ENCODE data around the gene B3GALT2.
"Not testable (repeated sequence)": the region's sequence is repeated elsewhere in the genome, so short reads cannot be mapped to it uniquely, and the experiment has no call there.

B3GALT2 gene, protein sequence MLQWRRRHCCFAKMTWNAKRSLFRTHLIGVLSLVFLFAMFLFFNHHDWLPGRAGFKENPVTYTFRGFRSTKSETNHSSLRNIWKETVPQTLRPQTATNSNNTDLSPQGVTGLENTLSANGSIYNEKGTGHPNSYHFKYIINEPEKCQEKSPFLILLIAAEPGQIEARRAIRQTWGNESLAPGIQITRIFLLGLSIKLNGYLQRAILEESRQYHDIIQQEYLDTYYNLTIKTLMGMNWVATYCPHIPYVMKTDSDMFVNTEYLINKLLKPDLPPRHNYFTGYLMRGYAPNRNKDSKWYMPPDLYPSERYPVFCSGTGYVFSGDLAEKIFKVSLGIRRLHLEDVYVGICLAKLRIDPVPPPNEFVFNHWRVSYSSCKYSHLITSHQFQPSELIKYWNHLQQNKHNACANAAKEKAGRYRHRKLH

DNA sequence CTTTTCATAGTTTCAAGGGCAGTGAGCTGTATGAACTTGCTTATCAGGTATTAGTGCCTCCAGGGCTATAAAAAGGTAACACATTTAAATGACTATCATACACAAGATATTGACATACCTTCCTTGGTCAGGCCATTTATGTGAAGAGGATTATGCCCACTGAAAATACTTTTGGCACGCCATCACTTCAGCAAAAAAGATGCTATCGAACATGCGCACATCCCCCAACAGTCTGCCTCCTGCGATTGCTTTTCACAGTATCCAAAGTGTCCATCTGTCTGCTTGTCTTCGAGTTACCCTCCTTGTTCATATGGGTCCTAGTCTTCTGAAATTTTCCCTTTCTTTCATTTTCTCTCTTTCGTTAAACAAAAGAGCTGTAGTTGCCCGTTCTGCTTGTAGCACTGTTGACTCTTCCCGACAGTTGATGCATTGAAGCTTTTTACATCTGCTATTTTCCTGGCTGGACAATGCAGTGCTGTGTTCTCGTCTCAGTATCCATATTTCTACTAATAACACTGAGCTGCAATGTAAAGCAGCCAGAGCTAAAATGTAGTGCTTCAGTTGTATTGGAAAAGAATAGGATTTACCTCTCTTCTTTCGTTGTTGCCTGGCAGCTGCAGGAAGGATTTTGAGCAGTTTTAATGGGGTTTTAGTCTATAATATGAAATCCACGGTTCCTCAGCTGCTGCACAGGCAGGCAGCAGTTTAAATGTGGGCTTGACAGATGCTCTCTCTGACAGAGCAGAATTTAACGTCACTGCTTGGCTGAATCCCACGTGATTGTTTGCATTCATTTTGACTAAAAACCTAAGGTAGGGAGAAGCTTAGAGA lies at the start of gene B3GALT2:
Gene B3GALT2, minus strand, starts transcription at position 713 of the 831 bp plus-strand sequence. CDS start 5,051 bp downstream, outside the sequence.
- DNase-seq: peak; percentile 90

DNA sequence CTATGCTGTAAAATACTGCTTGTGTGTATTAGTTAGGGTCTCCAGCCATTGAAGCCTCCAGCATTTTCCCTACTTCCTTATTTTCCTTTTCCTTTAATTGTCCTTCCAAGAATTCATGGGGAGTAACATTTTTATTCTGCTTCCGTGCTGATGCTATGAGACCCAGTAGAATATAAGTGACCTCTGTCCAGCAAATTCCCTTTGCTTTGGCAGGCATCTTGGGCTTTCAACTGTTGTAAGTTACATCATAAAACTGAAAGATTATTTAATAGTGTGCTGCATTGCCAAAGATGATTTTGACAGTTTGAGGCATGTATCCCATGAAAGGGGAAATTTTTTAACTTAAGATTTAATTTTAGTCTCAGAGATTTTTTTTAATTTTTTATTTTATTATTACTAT lies 48.1 kb upstream of the B3GALT2 start:
- no peak for DNase-seq

DNA sequence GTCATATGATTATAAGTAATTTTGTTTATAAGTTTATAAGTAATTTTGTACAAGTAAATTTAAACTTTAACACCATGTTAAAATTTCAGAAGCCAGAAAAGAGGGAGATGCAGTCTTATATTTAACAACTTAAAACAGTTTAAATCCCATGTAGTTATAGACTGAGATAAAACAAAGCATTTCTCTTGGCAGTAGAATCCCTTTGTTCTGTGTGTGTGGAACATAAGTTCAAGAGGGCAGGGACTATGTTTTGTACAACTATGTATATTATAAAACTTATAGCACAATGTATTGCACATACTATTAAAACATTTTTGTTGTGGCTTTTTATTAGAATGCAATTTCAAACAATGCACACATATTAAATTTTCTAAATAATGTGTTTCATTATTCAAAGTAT lies 44.7 kb upstream of the B3GALT2 start:
- not testable (repeated sequence) for DNase-seq

DNA sequence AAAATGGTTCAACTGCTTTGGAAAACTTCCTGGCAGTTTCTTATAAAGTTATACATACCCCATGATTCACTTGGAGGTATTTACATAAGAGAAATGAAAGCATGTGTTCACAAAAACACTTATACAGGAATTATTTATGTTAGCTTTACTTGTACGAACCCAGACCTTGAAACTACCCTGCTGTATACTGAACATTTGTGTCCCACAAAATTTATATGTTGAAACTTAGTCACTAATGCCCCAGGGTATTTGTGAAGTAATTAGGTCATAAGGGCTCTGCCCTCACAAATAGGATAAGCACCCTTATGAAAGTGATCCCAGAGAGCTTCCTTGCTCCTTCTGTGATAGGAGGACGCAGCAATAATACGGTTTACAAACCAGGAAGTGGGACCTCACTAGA lies 42.7 kb upstream of the B3GALT2 start:
- DNase-seq: no peak

DNA sequence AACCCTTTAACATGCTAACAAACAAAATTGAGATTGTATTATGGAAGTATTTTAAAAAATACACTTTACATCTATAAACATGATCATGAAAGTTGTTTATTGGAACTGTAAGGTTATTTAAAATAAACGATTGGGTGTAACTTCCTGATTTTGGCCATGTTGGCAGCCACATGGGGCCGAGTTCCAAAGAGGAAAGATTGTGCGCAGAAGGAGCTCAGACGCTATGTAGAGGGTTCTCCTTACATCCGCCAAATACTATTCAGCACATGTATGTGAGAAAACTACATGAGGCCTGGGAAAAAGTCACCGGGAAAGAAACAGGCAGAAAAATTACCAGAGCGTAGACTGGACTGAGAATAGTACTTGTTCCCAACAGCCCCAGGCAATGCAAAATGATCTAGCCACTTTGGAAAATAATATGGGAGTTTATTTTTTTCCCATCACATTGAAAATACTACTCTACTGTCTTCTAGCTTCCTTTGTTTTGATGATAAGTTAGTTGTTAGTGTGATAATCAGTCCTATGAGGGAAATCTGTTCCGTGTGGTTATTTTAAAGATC lies 35.7 kb upstream of the B3GALT2 start:
- peak; percentile 30 for DNase-seq

DNA sequence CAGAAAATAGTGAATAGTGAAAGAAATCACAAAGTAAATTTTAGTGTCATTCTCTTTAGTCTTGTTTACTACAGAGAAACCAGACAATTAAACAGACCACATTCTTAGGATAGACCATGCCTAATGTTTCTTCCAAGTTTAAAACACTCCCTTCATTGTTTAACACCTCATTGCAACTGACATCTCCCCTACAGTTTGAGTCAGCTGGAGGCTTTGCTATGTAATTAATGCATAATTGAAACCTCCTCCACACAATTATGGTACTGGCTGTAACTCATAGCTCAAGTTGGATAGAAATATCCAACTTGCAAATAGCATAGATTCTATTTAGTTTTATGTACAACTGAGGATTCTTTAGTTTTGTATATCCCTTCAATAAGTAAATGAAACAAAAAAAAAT lies 35.2 kb upstream of the B3GALT2 start:
- DNase-seq: peak; percentile 53

DNA sequence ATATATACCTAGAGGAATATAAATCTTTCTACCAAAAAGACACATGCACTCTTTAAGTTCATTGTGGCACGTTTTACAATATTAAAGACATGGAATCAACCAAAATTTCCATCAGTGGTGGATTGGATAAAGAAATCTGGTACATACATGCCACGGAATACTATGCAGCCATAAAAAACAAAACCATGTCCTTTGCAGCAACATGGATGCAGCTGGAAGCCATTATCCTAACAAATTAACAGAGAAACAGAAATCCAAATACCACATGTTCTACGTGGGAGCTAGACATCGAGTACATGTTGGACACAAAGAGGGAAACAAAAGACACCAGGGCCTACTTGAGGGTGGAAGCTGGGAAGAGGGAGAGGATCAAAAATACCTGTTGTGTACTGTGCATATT lies 33.0 kb upstream of the B3GALT2 start:
- DNase-seq: no peak

DNA sequence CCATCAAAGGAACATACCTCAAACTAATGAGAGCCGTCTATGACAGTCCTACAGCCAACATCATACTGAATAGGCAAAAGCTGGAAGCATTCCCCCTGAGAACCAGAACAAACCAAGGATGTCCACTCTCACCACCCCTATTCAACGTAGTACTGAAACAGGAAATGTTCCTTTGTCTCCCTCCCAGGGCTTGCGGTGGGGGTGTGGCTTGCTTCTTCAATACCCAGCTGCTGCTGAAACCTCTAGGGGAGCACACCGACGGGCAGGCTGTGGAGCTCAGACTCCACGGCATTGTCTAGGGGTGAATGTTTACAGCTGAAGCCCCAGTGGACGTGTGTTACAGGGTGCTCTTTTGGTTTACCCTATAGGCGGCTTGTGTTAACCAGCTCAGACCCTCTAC lies 30.5 kb upstream of the B3GALT2 start:
- DNase-seq: no peak

DNA sequence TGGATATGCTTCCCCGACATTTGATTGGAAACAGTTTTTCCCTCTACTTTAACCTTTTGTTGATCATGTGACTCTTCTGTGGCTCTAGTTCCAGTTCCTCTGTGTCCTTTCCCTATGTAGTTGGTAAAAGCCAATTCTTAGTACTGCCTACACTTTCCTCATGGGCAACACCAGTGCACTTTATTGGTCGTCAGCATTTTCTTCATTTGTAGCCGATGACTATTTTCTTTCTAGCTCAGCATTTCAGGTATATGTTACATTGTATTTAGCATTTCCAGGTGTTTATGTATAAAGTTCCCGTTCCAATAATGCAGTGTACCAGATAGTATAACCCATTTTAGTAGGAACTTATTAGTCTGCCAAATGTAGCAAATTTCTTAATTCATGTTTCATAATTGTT lies 27.6 kb upstream of the B3GALT2 start:
- DNase-seq: no peak

DNA sequence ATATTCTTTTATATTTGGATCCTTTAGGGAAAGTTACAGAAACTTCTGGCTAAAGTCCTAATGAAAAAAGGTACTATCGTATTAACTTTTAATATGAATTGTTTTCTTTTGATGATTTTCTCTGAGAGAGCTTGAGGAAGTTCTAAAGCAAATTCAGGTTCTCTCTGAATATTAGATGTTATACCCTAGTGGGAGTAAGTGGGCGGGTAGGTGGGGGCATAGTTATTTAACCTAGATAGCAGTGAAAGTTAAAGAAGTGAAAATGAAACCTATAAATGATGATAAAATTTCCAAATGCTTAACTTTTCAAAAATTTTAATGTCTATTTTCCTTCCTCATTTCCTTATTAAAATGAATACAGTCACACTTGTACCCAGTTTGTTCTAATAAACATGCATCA lies 26.2 kb upstream of the B3GALT2 start:
- DNase-seq: no peak

DNA sequence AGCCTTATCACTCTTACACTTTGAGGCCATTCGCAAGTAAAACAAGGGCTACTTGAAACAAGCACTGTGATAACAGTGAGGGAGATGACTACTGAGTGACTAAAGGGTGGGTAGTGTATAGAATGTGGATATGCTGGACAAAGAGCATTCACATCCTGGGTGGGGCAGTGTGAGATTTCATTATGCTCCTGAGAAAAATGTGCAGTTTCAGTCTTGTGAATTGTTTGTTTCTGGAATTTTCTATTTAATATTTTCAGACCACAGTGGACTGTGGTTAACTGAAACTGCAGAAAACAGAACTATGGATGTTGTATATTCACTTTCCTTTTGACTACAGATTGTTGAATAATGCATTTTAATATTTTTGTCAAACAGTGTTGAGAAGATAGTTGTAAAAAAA lies 25.1 kb upstream of the B3GALT2 start:
- DNase-seq: no peak

DNA sequence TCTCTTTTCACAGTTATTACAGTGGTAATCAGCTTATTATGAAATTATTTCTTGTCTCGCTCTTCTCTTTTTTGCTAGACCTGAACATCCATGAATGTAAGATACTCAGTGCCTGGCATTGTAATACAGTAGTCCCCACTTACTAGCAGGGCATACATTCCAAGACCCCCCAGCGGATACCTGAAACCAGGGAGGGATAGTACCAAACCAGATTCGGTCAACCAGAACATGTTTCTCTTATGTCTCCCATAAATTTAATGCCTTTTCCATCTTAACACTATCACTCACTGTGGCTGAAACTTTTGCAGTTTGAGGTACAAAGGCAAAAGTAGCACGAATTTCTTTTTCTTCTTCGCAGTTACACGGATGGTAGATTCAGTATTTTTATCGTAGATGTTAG lies 24.6 kb upstream of the B3GALT2 start:
- DNase-seq: no peak

DNA sequence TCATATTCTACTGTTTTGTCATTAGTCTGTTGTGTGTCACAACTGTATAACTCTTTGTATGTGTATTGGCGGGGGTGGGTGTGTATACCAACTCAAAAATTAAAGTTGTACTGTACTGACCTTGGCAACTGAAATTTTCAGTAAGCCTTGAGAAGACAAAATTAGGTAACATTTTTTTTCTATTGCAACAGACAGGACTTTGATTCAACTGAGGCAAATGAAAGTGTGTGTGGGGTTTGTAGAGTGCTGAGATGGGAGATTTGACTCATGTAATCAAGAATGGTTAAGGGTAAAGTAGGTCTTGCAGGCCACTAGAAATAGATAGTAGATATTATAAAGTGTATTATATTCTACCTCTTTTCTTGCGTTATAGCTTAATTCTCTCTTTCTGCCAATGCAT lies 14.6 kb upstream of the B3GALT2 start:
- no peak for DNase-seq

DNA sequence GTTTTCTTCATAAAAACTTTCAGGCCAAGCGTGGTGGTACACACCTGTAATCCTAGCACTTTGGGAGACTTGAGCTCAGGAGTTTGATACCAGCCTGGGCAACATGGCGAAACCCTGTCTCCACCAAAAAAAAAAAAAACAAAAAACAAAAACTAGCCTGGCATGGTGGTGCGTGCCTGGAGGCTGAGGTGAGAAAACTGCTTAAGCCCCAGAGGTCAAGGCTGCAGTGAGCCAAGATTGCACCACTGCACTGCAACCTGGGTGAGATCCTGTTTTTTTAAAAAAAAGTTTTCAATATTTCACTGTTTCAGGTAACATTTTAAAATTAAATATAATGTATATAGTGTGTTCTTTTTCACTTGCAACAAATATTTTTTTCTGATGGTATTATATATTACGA lies 13.5 kb upstream of the B3GALT2 start:
- DNase-seq: no peak

DNA sequence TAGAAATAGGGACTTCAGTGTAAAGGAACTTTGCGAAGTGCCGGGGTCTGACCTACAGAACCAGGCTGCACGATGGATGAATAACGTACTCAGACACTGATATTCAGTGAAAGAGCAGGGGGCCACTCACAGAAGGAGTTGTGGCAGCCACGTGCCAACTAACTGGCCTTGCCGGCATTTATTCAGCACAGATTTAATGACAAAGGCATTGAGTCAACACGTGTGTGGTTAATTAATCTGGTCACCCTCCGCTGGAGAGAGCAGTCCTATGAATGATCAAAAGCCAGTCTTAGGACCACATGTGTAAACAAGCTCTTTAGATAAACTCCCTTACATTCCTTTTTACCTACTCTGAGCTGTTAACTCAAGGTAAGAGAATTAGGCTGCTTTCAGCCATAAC lies 6.2 kb upstream of the B3GALT2 start:
- DNase-seq: no peak

DNA sequence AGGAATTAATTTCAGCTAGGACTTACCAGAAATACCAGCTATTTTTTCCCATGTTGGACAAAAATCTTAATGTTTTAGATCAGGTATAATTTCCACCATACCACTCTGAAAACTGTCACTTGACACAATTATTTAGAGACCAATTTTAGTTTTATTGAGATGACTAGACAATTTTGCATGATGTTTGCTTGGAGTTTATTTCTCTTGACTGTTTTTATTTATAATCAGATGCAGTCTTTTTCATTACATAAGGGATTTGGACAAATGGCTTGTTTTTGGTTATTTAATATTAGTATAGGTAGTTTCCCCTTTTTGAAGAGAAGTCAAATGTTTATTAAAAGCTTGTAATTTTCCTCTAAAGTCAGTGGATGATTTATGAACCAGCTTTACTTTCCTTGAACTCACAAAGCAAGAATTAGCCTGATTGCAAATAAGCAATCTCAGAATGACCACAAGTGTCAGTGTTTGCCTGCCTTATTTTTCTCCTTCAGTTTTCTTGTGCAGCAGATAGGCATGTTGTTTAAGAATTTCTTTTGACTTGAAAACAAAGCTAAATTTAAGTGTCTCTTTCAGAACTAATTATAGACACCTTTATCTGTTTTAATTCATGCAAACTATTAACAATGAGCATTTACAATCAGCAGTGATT lies 3.8 kb upstream of the B3GALT2 start:
- DNase-seq: peak; percentile 43

DNA sequence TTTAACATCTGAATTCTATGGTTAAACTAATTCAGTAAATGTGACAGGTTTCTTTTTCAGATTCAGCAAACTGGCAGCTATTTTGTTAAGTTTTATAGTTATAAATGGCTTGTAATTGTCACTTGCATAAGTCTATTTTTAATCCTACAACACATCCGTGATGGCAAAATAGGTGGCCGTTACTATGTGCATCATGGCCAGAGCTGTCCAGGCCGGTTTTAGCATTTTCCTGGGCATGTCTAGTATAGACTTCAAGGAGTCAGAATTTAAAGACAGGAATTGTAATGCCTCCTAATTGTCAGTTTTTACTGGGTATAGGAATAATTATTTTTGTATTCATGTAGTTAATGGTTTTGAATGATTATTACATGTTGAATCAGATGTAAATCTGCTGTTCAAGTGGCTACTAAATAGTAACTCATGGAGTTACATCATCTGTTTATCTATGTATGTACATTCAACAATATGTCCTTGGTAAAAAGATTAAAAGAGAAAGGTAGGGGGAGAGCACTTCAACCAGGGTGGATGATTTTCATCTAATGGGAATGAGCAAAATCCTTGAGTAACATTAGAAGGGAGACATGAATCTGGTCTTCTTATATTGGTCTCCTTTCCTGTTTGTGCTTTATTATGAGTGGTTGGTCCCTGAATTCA lies 3.2 kb upstream of the B3GALT2 start:
- no peak for DNase-seq

DNA sequence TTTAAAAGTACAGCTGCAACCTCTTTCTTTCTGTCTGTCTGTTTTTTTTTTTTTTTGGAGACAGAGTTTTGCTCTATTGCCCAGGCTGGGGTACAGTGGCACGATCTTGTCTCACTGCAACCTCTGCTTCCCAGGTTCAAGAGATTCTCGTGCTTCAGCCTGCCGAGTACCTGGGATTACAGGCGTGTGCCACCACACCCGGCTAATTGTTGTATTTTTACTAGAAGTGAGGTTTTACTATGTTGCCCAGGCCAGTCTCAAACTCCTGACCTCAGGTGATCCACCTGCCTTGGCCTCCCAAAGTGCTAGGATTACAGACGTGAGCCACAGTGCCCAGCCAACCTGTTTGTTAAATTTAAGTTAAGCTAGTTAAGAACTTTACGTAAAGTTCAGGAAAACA lies 2.5 kb upstream of the B3GALT2 start:
- DNase-seq: not testable (repeated sequence)

DNA sequence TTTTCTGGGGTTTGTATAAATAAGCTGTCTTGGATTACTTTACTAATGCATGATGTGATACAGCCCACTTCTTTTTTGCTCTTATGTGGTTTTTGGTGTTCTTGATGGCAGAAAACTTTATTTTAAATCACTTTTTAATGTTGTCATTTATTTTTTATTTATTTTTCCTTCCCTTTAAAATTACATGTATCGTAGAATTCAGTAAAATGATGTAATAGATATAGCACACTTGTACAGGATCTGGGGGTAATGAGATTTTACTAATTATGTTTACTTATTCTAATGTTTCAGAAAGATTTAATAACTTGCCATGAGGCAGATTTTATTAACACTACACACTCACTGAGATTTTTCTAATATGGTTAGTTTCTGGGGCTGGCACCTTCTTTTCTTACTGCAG lies 701 bp upstream of the B3GALT2 start:
- DNase-seq: no peak

DNA sequence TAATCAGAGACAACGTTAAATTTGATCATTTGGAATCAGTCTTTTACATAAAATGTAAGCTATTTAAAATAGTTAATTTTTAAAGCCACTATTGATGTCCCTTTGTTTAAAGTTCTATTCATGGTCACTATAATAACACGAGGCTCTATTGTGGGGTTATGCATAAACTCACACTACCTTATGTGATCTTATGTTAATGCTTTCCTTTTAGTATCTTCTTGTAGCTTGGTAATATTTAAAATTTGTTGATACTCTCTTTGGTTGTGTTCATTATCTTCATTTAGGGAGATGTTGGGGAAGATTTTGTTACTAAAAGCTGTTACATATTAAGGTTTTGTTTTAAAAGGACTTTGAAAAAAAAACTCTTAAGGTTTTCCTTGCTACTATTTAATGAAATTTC lies 1.2 kb downstream of the B3GALT2 start:
- peak; percentile 28 for DNase-seq

DNA sequence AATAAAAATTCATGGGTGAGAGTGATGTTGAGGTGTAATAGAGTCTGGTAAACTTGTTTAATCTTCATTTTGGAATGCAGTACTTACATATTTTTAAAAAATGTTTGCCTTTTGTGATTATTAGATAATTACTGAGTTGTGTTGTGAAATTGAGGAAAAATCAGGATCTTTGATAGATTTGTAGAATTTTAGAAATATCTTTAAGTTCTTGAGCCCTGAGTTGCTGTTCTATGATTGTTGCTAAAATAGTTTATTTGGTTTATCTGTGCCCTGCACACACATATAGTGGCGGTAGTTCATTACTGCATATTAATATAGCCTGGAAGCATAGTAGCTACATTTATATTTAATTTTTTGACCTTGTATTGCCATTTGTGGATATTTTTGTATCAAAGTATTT lies 1.6 kb downstream of the B3GALT2 start:
- peak; percentile 8 for DNase-seq

DNA sequence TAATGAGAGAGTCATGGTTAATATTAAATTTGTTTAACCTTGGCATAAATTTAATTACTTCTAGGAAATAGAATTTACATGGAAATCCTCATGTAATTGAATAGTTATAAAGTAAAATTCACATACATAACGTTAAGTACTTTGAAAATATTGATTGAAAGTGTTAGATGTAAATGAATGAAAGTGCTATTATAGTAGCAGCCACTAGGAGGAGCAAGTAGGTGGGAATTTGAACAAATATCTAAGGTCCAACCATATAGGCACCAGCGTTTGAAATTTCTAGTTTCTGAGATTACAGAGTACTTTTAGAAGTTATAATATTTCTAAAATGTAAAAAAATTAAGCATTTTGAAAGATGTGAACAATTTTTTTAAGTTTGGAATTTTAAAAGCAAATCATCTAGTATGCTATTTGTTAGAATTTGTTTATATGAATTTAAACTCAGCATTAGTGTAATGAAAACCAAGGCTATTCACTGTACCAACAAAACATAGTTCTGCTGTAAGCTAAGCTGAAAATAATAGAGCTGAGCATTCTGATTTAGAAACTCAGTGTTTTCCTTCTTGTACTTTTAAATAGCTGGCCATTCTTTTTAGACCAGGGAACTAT lies 3.3 kb downstream of the B3GALT2 start:
- peak; percentile 89 for DNase-seq

Data from eye (tissue), 1 donor.